Subcutaneous adipose tissue (tissue), 4 donors: Measurements from ENCODE around the gene SALL1. TPM values are rescaled to one million over a fixed set of nuclear protein-coding genes. Genes with fewer than 3 reads are reported as not detected.

Source experiments
- total RNA-seq, 4 donors: library from RNA; depleted of rRNA; stranded (reverse); fragments of >200 nt; gene quantifications; one replicate each; pipeline ENCODE4 v1.1.0, GENCODE V29; 2016
- TF ChIP-seq, protein P1 (sequence below): fragments of 450-650 bp; IDR thresholded peaks from one replicate; pipeline ENCODE4 v1.5.1; 2016; ENCODE audit warnings: low read depth, mild to moderate bottlenecking, control low read depth, antibody characterized with exemption, moderate library complexity

SALL1 gene
- total RNA-seq, 4 donors from 2014 or later: 0.65 to 1.3 (median 0.67) TPM

- TF ChIP-seq, protein P1, sequence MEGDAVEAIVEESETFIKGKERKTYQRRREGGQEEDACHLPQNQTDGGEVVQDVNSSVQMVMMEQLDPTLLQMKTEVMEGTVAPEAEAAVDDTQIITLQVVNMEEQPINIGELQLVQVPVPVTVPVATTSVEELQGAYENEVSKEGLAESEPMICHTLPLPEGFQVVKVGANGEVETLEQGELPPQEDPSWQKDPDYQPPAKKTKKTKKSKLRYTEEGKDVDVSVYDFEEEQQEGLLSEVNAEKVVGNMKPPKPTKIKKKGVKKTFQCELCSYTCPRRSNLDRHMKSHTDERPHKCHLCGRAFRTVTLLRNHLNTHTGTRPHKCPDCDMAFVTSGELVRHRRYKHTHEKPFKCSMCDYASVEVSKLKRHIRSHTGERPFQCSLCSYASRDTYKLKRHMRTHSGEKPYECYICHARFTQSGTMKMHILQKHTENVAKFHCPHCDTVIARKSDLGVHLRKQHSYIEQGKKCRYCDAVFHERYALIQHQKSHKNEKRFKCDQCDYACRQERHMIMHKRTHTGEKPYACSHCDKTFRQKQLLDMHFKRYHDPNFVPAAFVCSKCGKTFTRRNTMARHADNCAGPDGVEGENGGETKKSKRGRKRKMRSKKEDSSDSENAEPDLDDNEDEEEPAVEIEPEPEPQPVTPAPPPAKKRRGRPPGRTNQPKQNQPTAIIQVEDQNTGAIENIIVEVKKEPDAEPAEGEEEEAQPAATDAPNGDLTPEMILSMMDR: no peak
Observed at GRCh38 chr16:51147776-51148677, 3.0 kb downstream of the SALL1 start.

- TF ChIP-seq, protein P1: no peak
Observed at GRCh38 chr16:51146256-51146924, 4.7 kb downstream of the SALL1 start.

- TF ChIP-seq, protein P1: no peak
Observed at GRCh38 chr16:51144203-51144602, 6.9 kb downstream of the SALL1 start.

GRCh38 chr16:51143196-51143977 is 7.7 kb downstream of the SALL1 start:
- TF ChIP-seq, protein P1: no peak

GRCh38 chr16:51141541-51141940 is 9.5 kb downstream of the SALL1 start:
- TF ChIP-seq, protein P1: no peak

- TF ChIP-seq, protein P1: no peak
Observed at GRCh38 chr16:51141106-51141505, 10.0 kb downstream of the SALL1 start.
